Activated CD4-positive, alpha-beta T cell treated with anti-CD3 and anti-CD28 coated beads, Interleukin-2, amount 10 ng/mL, durations not matched to agents 24 days and 14 days (primary cell): Measurements from ENCODE around the gene KRT7. TPM values are rescaled to one million over a fixed set of nuclear protein-coding genes. Genes with fewer than 3 reads are reported as not detected.
"Not testable (repeated sequence)": the region's sequence is repeated elsewhere in the genome, so short reads cannot be mapped to it uniquely, and the experiment has no call there.

ENCODE experiments used
- DNase-seq: peaks from one replicate; pipeline ENCODE4 v3.0.0; 2022
- H3K27ac Mint-ChIP-seq: one replicate; pipeline ENCODE4 v1.8.0; 2022; ENCODE audit warnings: mild to moderate bottlenecking, mixed read lengths
- H3K27me3 Mint-ChIP-seq: one replicate; pipeline ENCODE4 v1.8.0; 2022; ENCODE audit warnings: mixed read lengths
- H3K36me3 Mint-ChIP-seq: one replicate; pipeline ENCODE4 v1.8.0; 2022; ENCODE audit warnings: low read depth, mild to moderate bottlenecking, mixed read lengths
- H3K4me1 Mint-ChIP-seq: one replicate; pipeline ENCODE4 v1.8.0; 2021; ENCODE audit warnings: mixed read lengths
- H3K4me3 Mint-ChIP-seq: one replicate; pipeline ENCODE4 v1.8.0; 2022; ENCODE audit warnings: mild to moderate bottlenecking, moderate library complexity, mixed read lengths
- H3K9me3 Mint-ChIP-seq: one replicate; pipeline ENCODE4 v1.8.0; 2021; ENCODE audit warnings: mixed read lengths
- intact Hi-C: fragments of 100-400 bp; cut with micrococcal nuclease; formaldehyde crosslinking; loops from one replicate; pipeline ENCODE4 v1.15.1; 2023
- total RNA-seq: library from RNA; stranded (reverse); gene quantifications from 2 replicates; pipeline ENCODE4 v1.2.3, GENCODE V29; 2022

The KRT7 gene
- total RNA-seq, 1 donor from 2014 or later: 12.3 TPM

DNA sequence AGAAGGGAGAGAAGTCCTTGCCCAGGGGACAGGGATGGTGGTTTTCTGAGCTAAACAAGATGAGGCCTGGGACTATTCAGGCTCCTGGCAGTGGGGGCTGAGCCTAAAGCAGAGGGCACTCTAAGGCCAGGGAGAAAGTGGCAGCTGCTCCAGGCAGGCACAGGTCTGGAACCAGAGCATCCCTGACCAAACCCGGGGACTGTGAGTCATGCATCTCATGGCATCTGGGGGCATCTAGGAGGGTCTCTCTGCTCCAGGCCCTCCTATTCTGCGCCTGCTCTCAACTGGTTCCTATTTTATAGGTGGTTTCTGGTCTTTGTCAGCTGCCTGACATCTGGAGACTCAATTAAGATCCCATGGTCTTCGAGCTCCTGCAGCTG, 11.6 kb downstream of the KRT7 start:
- no peak for DNase-seq
- Mint-ChIP-seq H3K27me3 (peaks cover 1% of the 10 kb centered on the region), H3K36me3 (peaks cover 6% of the 10 kb centered on the region), H3K9me3 (no peaks in the 10 kb centered on the region), H3K27ac (peak overlapping the region; percentile 99), H3K4me3 (peak overlapping the region; percentile 91), H3K4me1 (peaks cover 67% of the 10 kb centered on the region)
- intact Hi-C loops: loop anchor here (1.0 to 10.0 kb wide), 3 partner anchors 22 to 270 kb away; partner anchors contain the start of gene NR4A1

DNA sequence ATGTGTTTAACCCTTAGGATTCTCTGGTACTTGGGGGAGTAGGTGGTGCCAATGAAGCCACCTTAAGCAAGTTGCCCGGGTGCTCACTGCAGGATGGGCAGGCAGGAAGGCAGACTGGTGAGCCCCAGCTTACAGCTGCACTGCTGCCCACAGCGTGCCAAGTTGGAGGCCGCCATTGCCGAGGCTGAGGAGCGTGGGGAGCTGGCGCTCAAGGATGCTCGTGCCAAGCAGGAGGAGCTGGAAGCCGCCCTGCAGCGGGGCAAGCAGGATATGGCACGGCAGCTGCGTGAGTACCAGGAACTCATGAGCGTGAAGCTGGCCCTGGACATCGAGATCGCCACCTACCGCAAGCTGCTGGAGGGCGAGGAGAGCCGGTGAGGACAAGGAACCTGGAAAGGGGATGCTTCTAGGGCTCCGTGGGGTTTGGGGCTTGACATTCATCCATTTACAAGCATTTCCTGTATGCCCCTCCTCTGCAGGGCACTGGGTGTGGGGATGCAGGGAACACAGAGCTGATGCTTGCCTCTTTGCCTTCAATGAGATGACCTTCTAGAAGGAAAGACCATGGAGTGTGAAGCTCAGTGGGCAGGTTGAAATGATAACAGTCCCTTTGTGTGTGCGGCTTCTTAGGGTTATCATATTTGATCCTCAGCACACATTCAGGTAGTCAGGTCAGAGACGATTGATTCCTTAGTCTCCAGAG, 12.4 kb downstream of the KRT7 start:
- intact Hi-C loops: loop anchor here (10.0 kb wide), 1 partner anchor 271 kb away; no protein-coding TSS in a partner anchor
- Mint-ChIP-seq H3K27me3 (no peaks in the 10 kb centered on the region), H3K9me3 (no peaks in the 10 kb centered on the region), H3K36me3 (peaks cover 11% of the 10 kb centered on the region), H3K27ac (peak overlapping the region; percentile 99), H3K4me1 (peaks cover 72% of the 10 kb centered on the region), H3K4me3 (peak overlapping the region; percentile 91)
- no peak for DNase-seq

DNA sequence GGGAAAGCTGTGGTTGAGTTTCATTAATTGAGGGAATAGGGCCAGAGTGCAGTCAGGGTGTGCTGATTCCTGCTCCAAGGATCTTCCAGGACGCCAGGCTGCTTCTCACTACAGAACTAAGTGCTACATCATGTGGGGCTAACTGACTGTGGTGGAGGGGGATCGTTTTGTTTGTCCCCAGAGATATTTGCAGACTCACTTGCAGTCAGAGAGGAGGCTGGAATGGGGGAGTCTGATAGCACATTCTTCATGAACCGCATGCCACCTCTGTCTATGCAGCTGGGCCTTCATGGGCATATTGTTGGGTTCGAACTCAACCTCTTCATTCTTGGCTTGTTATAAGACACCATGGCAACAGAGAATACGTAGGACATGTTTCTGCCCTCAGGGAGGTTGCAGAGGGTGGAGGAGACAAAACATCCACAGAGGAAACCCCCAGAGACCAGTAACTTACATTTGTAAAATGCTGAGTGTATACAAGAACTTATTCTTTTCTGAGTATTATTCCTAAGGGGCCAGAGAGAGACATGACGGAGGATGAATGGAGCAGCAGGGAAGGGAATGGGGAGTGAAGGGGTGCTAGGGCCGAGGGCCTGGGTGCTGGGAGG, 13.0 kb downstream of the KRT7 start:
- Mint-ChIP-seq H3K27ac (peak overlapping the region; percentile 99), H3K9me3 (no peaks in the 10 kb centered on the region), H3K4me1 (peaks cover 75% of the 10 kb centered on the region), H3K36me3 (peaks cover 13% of the 10 kb centered on the region), H3K4me3 (peak overlapping the region; percentile 91), H3K27me3 (no peaks in the 10 kb centered on the region)
- intact Hi-C loops: loop anchor here (10.0 kb wide), 1 partner anchor 271 kb away; no protein-coding TSS in a partner anchor
- no peak for DNase-seq

GRCh38 chr12:52246720-52247621, 13.9 kb downstream of the KRT7 start:
- no peak for DNase-seq
- Mint-ChIP-seq H3K27ac (peak overlapping the region; percentile 99), H3K27me3 (no peaks in the 10 kb centered on the region), H3K4me3 (peak overlapping the region; percentile 91), H3K4me1 (peaks cover 81% of the 10 kb centered on the region), H3K36me3 (peaks cover 17% of the 10 kb centered on the region), H3K9me3 (peaks cover 3% of the 10 kb centered on the region)
- intact Hi-C loops: loop anchor here (10.0 kb wide), 1 partner anchor 272 kb away; no protein-coding TSS in a partner anchor

- intact Hi-C loops: loop anchor here (10.0 kb wide), 1 partner anchor 273 kb away; no protein-coding TSS in a partner anchor
- Mint-ChIP-seq H3K27me3 (no peaks in the 10 kb centered on the region), H3K36me3 (peaks cover 23% of the 10 kb centered on the region), H3K4me3 (peak overlapping the region; percentile 91), H3K4me1 (peaks cover 79% of the 10 kb centered on the region), H3K9me3 (peaks cover 3% of the 10 kb centered on the region), H3K27ac (peak overlapping the region; percentile 99)
- DNase-seq: no peak
These were observed 14.8 kb downstream of the KRT7 start for GRCh38 chr12:52247622-52248540.

DNA sequence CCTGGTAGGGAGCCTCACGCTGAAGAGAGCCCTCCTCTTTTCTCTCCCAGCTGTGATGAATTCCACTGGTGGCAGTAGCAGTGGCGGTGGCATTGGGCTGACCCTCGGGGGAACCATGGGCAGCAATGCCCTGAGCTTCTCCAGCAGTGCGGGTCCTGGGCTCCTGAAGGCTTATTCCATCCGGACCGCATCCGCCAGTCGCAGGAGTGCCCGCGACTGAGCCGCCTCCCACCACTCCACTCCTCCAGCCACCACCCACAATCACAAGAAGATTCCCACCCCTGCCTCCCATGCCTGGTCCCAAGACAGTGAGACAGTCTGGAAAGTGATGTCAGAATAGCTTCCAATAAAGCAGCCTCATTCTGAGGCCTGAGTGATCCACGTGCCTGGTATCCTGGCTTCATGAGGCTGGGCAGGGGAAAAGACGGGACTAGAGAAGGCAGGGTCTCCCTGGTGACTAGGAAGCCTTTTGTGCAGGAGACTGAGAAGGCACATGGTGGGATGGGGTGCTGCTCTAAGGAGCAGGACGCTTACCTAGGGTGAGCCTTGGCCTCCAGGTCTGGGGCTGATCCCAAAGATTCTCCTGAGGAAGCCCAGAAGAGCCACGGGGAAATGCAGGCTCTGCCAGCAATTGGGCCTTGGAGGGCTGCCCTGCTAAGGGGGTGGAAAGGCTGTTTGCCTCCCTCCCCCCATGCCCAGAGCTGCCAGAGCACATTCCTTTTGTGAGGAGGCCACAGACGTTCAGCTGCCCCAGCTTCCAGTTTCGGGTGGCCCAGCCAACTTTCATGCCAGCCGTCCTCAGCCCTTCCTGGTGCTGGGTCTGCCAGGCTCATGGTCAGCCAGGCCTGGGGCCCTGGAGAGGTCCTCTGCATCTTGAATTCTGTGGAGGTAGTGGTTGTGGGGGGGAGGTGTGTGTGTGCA, 15.8 kb downstream of the KRT7 start:
- Mint-ChIP-seq H3K4me3 (peak overlapping the region; percentile 52), H3K9me3 (peaks cover 3% of the 10 kb centered on the region), H3K27ac (peak overlapping the region; percentile 82), H3K4me1 (peaks cover 75% of the 10 kb centered on the region), H3K36me3 (peaks cover 27% of the 10 kb centered on the region), H3K27me3 (no peaks in the 10 kb centered on the region)
- intact Hi-C loops: loop anchor here (10.0 kb wide), 1 partner anchor 274 kb away; no protein-coding TSS in a partner anchor
- DNase-seq: no peak

DNA sequence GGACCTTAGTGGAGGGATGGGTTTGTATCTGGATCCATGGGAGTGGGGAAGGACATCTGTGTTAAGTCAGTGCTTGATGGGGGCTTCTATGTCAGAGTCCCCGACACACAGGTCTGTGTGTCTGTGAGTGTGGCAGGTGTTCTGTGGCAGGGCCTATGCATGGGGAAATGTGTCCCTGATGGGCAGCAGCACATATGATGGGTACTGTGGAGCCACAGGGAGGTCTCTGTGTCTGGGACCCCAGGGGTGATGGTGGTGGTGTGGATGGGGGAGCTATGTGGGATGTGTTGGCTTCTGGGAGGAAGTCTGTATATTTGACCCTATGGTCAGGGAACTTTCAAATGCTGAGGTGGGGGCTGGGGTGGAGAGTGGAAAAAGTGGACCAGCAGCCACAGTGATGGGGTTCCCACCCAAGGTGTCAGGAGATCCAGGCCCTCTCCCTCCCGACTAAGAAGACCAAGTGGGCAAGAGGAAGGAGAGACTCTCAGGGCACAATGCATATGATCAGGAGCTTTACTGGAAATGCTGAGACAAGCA, 16.5 kb downstream of the KRT7 start:
- H3K4me1 Mint-ChIP-seq: peaks cover 69% of the 10 kb centered on the region
- peaks cover 3% of the 10 kb centered on the region for H3K9me3 Mint-ChIP-seq
- H3K4me3 Mint-ChIP-seq: peak overlapping the region; percentile 52
- DNase-seq: no peak
- H3K27ac Mint-ChIP-seq: peak overlapping the region; percentile 82
- H3K27me3 Mint-ChIP-seq: no peaks in the 10 kb centered on the region
- intact Hi-C loops: loop anchor here (10.0 kb wide), 1 partner anchor 275 kb away; no protein-coding TSS in a partner anchor
- H3K36me3 Mint-ChIP-seq: peaks cover 27% of the 10 kb centered on the region

DNA sequence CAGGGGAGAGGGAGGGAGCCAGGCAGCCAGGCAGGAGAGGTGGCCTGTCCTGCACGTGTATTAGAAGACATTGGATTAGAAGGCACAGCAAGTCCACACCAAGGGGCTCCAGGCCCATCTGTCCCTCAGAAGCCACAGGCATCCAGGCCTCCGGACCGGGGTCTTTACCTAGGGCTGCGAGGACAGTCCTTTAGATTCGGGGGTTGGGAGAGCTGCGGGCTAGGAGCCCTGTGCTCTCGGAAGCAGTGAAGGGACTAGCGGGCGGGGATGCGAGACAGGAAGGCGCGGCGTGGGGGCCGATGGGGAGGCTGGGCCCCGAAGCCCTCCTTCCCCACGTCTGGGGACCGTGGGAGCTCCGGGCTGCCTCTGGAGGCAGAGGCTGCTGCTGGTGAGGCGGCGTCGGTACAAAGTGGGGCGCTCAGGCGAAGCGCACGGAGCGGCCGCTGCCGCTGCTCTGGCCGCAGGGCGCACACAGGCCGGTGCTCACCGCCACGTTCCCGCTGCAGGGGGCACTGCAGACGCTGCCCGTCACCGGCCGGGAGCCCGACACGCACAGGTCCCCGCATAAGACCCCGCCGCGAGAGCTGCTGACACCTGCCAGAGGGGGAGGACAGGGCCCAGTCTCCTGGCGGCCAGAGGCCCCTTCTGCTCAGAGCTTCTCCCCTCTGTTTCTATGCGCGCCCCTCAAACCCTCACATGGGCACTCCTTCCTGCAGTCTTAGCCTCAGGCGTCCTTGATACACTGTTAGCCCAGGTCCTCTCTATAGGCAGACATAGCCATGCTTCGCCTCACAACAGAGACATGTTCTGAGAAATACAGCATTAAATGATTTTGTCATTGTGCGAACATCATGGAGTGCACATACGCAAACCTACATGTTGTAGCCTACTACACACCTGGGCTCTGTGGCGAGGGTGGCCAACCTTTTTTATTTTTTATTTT, 17.3 kb downstream of the KRT7 start:
- intact Hi-C loops: no loop called here
- Mint-ChIP-seq H3K36me3 (peaks cover 31% of the 10 kb centered on the region), H3K9me3 (peaks cover 3% of the 10 kb centered on the region), H3K27ac (peak overlapping the region; percentile 82), H3K4me1 (peaks cover 65% of the 10 kb centered on the region), H3K4me3 (peak overlapping the region; percentile 52), H3K27me3 (no peaks in the 10 kb centered on the region)
- no peak for DNase-seq

DNA sequence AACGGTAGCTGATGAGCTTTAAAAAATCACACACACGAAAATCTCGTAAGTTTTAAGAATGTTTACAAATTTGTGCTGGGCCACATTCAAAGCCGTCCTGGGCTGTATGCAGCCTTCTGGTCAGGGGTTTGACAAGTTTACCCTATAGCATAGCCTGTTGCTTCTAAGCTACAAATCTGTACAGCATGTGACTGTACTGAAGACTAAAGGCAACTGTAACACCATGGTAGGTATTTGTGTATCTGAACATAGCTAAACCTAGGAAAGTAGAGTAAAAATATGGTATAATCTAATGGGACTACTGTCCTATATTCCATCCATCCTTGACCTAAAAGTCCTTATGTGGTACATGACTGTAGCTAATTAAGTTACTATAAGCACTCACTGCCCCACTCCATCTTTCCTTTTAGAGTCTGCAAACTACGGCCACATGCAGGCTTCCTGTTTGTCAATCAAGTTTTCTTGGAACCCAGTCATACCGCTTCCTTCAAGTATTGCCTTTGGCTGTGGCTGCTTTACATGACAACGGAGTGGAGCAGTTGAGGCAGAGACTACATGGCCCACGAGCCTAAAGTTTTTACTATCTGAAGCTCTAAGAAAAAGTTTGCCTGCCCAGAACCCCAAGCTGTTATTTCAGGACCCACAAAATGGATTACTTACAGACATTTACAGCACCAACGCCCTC, 18.5 kb downstream of the KRT7 start:
- Mint-ChIP-seq H3K27ac (peak overlapping the region; percentile 94), H3K4me3 (peak overlapping the region; percentile 66), H3K9me3 (peaks cover 3% of the 10 kb centered on the region), H3K36me3 (peaks cover 32% of the 10 kb centered on the region), H3K27me3 (peaks cover 10% of the 10 kb centered on the region), H3K4me1 (peaks cover 55% of the 10 kb centered on the region)
- intact Hi-C loops: no loop called here
- peak; percentile 82 for DNase-seq

GRCh38 chr12:52252175-52252615, 19.2 kb downstream of the KRT7 start:
- DNase-seq, intact Hi-C loops, H3K9me3 Mint-ChIP-seq: not testable (repeated sequence)
- Mint-ChIP-seq H3K27me3 (peaks cover 17% of the 10 kb centered on the region), H3K4me1 (peaks cover 48% of the 10 kb centered on the region), H3K27ac (peak overlapping the region; percentile 94), H3K36me3 (peaks cover 32% of the 10 kb centered on the region), H3K4me3 (peak overlapping the region; percentile 66)
